OCI-LY1 (cell line): ENCODE results near the gene WTAP.

Experiments used
- CTCF ChIP-seq: fragments of 200-600 bp; sonication (generic), shearing (Covaris generic); IDR thresholded peaks from 2 replicates; pipeline ENCODE4 v1.5.1; 2017; ENCODE audit warnings: mild to moderate bottlenecking, antibody characterized with exemption, low read length, moderate library complexity, mixed read lengths
- EZH2 ChIP-seq: fragments of 200-600 bp; sonication (generic), shearing (Covaris generic); IDR thresholded peaks from 2 replicates; pipeline ENCODE4 v1.8.0; 2017; ENCODE audit warnings: borderline replicate concordance, mixed run types, mild to moderate bottlenecking, antibody characterized with exemption, low read length, moderate library complexity, mixed read lengths

- TF ChIP-seq CTCF (no peak), EZH2 (no peak)
Measured at GRCh38 chr6:159722655-159723054, 4.7 kb upstream of the WTAP start.
